Gastrocnemius medialis (tissue), 4 donors: ENCODE measurements around the gene ASIC2.

Experiments used
- CTCF ChIP-seq, 5 experiments: fragments of 450-650 bp in 3 of 5; fragments of 200-600 bp in 2 of 5; sonication (generic) in 2 of 5; IDR thresholded peaks in 4 of 5; conservative IDR thresholded peaks in 1 of 5; 1 replicate in 4 of 5; 2 replicates in 1 of 5; pipeline ENCODE4 v1.5.1; 2016 to 2019; ENCODE audit warnings: antibody characterized with exemption in 5 of 5, mild to moderate bottlenecking in 3 of 5, moderate library complexity in 3 of 5
- POLR2A ChIP-seq, 2 donors: fragments of 450-650 bp; IDR thresholded peaks; one replicate each; pipeline ENCODE4 v1.6.1; 2017; ENCODE audit warnings: antibody characterized with exemption in 2 of 2, mild to moderate bottlenecking in 2 of 2, moderate library complexity in 2 of 2

- TF ChIP-seq POLR2A (IDR thresholded peaks at IDR 0.05), result no peak
- no peak for TF ChIP-seq CTCF (IDR thresholded peaks at IDR 0.05 in 4 of 5, conservative IDR thresholded peaks at IDR 0.05 in 1 of 5)
Observed at GRCh38 chr17:33007186-33007585, 285.9 kb downstream of the ASIC2 start.
